Measurements from ENCODE around the gene TET2.

TET2 gene

DNA sequence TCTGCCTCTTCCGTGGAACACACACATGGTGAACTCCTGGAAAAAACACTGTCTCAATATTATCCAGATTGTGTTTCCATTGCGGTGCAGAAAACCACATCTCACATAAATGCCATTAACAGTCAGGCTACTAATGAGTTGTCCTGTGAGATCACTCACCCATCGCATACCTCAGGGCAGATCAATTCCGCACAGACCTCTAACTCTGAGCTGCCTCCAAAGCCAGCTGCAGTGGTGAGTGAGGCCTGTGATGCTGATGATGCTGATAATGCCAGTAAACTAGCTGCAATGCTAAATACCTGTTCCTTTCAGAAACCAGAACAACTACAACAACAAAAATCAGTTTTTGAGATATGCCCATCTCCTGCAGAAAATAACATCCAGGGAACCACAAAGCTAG is 87.9 kb downstream of the TET2 start:
- no peak for DNase-seq (ENCODE audit: low read depth in 2 of 2)

DNA sequence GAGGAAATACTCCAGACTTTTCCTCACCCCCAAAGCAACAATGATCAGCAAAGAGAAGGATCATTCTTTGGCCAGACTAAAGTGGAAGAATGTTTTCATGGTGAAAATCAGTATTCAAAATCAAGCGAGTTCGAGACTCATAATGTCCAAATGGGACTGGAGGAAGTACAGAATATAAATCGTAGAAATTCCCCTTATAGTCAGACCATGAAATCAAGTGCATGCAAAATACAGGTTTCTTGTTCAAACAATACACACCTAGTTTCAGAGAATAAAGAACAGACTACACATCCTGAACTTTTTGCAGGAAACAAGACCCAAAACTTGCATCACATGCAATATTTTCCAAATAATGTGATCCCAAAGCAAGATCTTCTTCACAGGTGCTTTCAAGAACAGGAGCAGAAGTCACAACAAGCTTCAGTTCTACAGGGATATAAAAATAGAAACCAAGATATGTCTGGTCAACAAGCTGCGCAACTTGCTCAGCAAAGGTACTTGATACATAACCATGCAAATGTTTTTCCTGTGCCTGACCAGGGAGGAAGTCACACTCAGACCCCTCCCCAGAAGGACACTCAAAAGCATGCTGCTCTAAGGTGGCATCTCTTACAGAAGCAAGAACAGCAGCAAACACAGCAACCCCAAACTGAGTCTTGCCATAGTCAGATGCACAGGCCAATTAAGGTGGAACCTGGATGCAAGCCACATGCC is 89.7 kb downstream of the TET2 start:
- DNase-seq (ENCODE audit: low read depth in 2 of 2) = no peak

DNA sequence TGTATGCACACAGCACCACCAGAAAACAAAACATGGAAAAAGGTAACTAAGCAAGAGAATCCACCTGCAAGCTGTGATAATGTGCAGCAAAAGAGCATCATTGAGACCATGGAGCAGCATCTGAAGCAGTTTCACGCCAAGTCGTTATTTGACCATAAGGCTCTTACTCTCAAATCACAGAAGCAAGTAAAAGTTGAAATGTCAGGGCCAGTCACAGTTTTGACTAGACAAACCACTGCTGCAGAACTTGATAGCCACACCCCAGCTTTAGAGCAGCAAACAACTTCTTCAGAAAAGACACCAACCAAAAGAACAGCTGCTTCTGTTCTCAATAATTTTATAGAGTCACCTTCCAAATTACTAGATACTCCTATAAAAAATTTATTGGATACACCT is 90.2 kb downstream of the TET2 start:
- no peak for DNase-seq (ENCODE audit: low read depth in 2 of 2)

- DNase-seq (ENCODE audit: low read depth in 2 of 2) = no peak
These were observed 93.4 kb downstream of the TET2 start for GRCh38 chr4:105240037-105240436.

GRCh38 chr4:105241451-105241850 is 94.8 kb downstream of the TET2 start:
- DNase-seq (ENCODE audit: low read depth in 2 of 2) = no peak

- DNase-seq (ENCODE audit: low read depth in 2 of 2) = no peak
These were observed 96.8 kb downstream of the TET2 start for GRCh38 chr4:105243446-105243845.

DNA sequence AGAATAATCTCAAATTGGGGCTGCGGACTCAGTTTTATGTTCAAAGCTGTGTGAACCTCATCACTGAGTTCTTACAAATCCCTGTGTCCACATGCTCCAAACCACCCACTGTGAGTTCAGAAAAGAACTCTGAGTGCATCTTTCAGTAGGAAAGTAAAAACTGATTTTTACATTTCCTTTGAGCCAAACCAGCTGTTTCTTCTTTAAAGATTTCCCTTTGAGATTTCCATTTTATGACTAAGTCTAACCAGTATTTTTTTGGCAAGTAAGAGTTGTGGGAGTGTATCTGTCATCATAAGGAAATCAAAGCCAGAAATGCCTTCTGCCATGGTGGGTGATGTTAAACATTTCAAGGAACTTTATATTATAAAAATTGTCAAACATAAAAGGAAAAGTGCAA is 100.0 kb downstream of the TET2 start:
- no peak for DNase-seq (ENCODE audit: low read depth in 2 of 2)

DNA sequence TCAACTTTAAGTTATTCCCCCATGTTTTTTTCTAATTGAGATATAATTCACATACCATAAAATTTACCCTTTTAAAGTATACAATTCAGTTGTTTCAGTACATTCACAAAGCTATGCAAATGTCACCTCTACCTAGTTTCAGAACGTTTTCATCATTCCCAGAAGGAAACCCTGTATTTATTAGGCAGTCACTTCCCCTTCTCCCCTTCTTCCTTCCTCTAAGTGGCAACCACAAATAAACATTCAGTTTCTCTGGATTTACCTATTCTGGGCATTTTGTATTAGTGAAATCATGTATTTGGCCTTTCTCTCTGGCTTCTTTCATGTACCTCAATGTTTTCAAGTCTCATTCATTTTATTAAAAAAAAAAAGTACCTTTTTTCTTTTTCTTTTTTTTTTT is 101.9 kb downstream of the TET2 start:
- DNase-seq (ENCODE audit: low read depth in 2 of 2) = no peak

DNA sequence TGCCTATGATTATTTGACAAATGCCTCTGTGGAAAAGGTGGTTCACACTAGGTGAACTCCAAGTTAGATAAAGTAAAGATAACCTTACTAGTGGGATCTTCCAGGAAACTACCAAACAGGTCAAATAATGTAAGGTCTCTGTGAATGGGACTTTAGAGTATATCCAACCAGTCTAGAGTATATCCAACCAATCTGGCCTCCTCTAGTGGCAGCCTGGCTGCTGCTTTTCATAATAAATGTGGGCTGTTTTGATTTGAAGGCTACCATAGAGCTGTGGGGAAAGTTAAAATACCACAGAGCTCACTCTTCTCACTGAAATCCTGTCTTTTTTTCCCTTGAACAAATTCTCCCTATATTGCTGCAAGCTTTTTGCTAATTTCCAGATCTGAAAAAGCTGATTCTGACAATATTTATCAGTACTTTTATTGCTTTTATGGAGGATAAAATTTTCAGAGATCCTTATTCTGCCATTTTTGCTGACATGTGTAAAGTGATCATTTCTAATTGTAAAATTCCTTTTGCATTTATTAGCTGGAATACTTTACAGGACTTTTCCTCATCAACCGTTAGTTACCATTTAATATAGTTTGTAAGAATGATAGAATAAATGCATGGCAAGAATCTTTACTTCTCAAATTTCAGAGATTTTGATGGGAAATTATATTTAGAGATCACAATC is 111.3 kb downstream of the TET2 start:
- no peak for DNase-seq (ENCODE audit: low read depth in 2 of 2)

DNA sequence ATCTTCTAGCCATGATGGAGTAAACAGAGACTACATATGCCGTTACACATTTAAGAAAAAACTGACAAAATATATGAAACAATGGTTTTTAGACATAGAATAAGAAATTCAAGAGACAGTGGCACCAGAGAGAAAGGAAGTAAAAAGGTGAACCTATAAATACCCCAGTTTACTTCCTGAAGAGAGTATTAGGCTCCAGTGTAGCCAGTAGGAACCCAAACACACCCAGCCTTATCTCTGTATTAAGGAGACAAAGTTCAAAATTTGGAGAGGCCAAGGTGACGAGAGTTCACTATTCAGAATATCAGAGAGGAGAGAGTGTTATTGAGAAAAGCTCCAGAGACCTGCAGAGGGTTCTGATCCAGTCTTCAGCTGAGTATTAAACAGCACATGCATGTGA is 119.0 kb downstream of the TET2 start:
- no peak for DNase-seq (ENCODE audit: low read depth in 2 of 2)

DNA sequence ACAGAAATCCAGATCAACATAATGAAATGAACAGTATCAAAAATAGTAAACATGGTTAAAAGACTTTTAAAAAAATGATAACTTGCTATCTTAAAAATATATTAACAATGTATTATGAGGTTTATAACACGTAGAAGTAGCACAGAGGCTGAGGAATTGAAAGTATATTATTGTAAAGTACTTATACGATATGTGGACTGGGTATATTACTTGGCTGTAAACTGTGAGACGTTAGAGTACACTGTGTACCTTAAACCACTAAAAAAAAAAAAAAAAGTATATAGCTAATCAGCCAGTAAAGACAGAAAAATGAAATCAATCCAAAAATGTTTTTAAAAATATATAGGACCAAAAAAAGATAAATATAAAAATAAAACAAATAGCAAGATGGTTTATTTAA is 120.6 kb downstream of the TET2 start:
- DNase-seq (ENCODE audit: low read depth in 2 of 2) = no peak

DNA sequence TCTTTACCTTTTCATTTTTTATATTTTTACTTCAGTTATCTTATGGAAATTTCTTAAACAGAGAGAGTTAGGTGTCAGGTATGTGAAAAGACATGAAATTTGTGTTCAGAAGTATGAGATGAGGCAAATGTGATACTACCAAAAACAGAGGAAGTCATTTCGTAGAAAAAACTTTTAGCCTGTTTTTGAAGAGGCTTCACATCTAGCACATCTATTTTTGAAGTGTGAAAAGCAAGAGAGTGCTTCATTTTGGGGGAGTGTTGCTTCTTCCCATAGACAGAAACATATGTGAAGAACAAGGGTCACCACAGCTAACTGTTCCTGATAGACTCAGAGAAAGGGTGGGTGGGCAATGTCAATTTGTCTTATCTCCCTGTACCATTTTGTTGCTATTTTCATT is 125.3 kb downstream of the TET2 start:
- DNase-seq (ENCODE audit: low read depth in 2 of 2) = no peak

- no peak for DNase-seq (ENCODE audit: low read depth in 2 of 2)
These were observed 126.6 kb downstream of the TET2 start for GRCh38 chr4:105273230-105273629.

DNA sequence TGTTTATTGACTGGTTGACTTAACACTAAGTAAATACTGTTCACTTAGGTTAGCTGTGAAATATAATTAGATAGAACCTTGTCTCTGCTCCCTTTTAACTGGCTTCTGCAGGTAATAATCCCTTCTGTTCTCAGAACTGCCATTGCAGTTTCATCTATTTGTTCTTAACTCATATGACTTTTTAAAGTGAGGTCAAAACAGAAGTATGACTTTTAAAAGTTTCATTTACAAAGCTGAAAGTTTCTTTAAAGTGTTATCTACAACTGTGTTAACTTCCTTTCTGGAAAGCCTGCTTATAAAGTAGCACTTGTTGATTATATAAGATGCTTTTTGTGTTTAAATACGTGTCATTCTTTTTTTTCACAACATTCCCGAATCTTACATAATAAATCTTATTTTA is 127.4 kb downstream of the TET2 start:
- DNase-seq (ENCODE audit: low read depth in 2 of 2) = no peak

GRCh38 chr4:105274504-105274903 is 127.8 kb downstream of the TET2 start:
- DNase-seq (ENCODE audit: low read depth in 2 of 2) = no peak

- no peak for DNase-seq (ENCODE audit: low read depth in 2 of 2)
These were observed 129.9 kb downstream of the TET2 start for GRCh38 chr4:105276361-105277104.

DNA sequence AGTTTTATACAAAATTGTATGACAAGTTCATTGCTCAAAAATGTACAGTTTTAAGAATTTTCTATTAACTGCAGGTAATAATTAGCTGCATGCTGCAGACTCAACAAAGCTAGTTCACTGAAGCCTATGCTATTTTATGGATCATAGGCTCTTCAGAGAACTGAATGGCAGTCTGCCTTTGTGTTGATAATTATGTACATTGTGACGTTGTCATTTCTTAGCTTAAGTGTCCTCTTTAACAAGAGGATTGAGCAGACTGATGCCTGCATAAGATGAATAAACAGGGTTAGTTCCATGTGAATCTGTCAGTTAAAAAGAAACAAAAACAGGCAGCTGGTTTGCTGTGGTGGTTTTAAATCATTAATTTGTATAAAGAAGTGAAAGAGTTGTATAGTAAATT is 131.0 kb downstream of the TET2 start:
- no peak for DNase-seq (ENCODE audit: low read depth in 2 of 2)

- no peak for DNase-seq (ENCODE audit: low read depth in 2 of 2)
These were observed 132.6 kb downstream of the TET2 start for GRCh38 chr4:105279314-105279713.

- no peak for DNase-seq (ENCODE audit: low read depth in 2 of 2)
These were observed 133.9 kb downstream of the TET2 start for GRCh38 chr4:105280338-105281123.

DNA sequence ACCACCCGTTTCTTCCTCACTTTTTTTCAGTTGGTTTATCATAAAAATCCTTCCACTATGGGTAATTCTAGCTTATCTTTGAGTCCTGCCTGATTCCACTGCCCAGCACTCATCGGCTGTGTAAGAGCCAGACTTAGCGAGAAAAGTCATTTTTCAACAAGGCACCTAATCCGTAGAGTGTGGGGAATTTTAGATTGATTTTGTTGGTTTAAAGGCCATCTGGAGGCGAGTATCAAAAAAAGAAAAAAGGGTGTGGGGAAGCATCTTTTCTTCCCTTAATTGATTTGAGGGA is 134.4 kb downstream of the TET2 start:
- no peak for DNase-seq (ENCODE audit: low read depth in 2 of 2)

DNA sequence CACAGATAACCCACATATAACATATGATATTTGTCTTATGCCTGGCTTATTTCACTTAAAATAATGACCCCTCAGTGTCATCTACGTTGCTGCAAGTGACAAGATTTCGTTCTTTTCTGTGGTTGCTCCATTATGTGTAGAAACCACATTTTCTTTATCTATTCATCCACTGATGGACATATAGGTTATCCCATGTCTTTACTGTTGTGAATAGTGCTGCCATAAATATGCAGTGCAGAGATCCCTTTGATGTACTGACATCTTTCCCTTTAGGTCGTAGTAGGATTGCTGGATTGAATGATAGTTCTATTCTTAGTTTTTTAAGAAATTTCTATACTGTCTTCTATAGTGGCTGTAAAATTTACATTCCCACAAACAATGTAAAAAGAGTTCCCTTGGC is 135.8 kb downstream of the TET2 start:
- no peak for DNase-seq (ENCODE audit: low read depth in 2 of 2)

DNA sequence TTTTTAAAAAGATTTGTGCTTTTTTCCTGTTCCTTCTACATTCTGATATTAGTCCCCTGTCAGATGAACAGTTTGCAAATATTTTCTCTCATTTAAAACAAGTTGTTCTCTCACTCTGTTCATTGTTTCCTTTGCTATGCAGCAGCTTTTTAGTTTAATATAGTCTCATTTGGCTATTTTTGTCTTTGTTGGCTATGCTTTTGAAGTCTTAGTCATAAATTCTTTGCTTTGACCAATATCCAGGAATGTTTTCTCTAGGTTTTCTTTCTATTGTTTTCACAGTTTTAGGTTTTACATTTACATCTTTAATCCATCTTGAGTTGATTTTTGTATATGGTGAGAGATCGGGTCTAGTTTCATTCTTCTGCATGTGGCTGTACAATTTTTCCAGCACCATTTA is 136.8 kb downstream of the TET2 start:
- no peak for DNase-seq (ENCODE audit: low read depth in 2 of 2)

DNA sequence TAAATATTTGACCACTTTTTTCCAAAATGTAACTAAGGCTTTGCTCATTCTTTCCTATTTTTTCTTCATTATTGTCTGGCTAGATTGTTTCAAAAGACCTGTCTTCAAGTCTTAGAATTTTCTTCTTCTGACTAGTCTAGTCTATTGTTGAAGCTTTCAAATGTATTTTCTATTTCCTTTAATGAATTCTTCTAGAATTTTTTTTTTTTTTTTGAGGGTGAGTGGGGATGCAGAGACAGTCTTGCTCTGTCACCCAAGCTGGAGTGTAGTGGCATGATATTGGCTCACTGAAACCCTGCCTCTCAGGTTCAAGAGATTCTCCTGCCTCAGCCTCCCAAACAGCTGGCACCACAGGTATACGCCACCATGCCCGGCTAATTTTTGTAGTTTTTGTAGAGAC is 141.4 kb downstream of the TET2 start:
- DNase-seq (ENCODE audit: low read depth in 2 of 2) = no peak

Data from stimulated activated CD8-positive, alpha-beta memory T cell treated with anti-CD3 and anti-CD28 coated beads, Interleukin-2, amount 100 ng/mL, for 1 hour (primary cell).